Stimulated activated CD4-positive, alpha-beta T cell treated with anti-CD3 and anti-CD28 coated beads, Interleukin-2, amount 100 ng/mL, for 48 hours (primary cell): ENCODE data around the gene SEMA5B.

Source experiments
- DNase-seq, 2 donors: peaks; one replicate each; pipeline ENCODE4 v3.0.0-alpha.2; 2020

SEMA5B gene

GRCh38 chr3:122967356-122967755 lies 60.2 kb downstream of the SEMA5B start:
- no peak for DNase-seq

GRCh38 chr3:122966045-122966444 lies 61.5 kb downstream of the SEMA5B start:
- no peak for DNase-seq

DNA sequence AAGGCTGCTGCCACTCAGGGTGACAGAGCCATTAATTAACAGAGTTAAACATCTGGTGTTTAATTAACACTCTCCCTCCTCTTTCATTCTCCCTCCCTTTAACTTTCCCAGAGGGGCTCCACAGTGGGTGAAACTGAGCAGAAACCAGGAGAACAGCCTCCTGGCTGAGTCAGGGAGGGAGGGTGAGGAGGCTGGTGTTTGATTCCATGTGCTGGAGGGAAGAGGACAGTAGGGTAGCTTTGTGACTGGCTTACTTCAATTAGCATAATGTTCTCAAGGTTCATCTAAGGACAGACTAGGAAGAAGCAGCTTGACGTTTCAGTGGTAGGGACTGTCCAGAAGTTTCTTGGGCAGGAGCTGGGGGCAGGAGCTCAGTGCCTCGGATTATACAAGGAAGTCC lies 62.8 kb downstream of the SEMA5B start:
- DNase-seq = no peak

GRCh38 chr3:122962149-122962548 lies 65.4 kb downstream of the SEMA5B start:
- no peak for DNase-seq

DNA sequence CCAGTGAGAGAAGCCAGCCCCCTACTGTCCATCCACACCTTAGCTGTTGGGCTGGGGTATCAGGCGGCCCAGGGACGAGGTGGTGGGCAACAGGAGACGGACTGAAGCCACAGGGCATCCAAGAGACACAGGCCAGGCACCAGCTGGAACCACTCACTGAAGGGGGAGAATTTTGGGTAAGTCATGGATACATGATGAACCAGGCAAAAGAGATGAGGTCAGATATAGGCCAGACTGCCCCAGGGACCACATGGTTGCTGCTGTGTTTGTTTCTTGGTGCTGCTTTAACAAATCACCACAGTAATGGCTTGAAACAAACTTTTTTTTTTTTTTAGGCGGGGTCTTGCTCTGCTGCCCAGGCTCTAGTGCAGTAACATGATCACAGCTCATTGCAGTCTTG lies 66.4 kb downstream of the SEMA5B start:
- DNase-seq = no peak

- DNase-seq = no peak
Observed at GRCh38 chr3:122960652-122961051, 66.9 kb downstream of the SEMA5B start.

DNA sequence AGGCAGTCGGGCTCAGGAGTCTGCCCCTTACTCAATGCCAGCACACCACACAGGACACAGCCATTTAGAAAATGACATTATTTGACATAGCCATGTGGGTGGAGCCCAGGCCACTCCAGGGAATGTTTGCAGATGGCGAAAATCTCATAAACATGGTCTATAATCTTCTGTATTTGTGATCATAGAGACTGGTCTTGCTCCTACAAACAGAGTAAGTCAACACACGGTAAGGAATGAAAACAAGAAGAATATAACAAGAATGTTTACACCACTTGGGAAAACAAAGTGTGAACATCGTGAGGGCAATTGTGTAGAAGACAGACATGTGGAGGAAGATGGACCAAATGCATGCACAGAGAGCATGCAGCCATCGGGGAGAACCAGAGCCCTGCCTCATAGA lies 68.2 kb downstream of the SEMA5B start:
- no peak for DNase-seq

DNA sequence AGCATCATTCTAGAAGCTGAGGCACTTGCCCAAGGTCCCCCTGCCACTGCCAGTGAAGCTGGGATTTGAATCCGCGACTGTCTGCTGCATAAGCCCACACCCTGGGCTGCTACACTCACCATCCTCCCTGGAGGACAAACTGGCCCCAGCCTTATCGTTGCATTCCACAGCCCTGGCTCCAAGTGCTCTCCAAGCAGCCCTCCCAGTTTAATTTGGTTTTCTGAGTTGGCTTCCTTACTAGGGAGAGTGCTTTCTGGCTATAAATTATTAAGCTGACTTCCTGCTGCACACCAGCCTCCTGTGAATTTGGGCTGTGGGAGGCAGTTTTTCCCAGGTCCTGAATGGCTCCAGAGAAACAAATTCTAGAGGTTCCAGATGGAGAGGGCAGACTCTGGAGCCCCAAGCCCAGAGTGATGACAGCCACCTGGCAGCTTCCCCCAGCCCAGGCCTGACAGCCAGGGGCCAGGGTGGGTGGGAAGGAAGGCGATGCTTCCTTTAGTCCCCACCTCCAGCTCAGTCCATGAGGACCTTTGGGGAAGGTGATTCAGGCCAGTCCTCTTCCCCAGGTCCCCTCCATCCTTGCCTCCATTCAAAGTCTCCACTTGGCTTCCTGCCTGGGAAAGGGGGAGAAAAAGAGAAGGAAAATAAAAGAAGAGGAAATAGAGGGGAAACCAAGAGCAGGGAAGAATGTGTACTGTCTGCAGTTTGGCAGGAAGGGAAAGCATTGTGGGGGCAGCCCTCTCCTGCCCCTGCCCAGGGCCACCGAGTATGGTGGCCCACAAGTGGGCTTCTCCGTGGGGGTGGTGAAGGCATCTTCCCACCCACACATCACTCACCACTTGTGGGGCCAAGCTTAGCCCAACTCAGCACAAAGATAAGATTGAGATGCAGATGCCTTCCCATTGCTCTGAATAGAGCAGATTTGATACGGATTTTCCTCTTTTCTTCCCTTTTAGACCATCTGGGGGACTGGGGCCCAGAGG lies 69.6 kb downstream of the SEMA5B start:
- DNase-seq = no peak

- DNase-seq = no peak
Observed at GRCh38 chr3:122956693-122957455, 70.7 kb downstream of the SEMA5B start.

DNA sequence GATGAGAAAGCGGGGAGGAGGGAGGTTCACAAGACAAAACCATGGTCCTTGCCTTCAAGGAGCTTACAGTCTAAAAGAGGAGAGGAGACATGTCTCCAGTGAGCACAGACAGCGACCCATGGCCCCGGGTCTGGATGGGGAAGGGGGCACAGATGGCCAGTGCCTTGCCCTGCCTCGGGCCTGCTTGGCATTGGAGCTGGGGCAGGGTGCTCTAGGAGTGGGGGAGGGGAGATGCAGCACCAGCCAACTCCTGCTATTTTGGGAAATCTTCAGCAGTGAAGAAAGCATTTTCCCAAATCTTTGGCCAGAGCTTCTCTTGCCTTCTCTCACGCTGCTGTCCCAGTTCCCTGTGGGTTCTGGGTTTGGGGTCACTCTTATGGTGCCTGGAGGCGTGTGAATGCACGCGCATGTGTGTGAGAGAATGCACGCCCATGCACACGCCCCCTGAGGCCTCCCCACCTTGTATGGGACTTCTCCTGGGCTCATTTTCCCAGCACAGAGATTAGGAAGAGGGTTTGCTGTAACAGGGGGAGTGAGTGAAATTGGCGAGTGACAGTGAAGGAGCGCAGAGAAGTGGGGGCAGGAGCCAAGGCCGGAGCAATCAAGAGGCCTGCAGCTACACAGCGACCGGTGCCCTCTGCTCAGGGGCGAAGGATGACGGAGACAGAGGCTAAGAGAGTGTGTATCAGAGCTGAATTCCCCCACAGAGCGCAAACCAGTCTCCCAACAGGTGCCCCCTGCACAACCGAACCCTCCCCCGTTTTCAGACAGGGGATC lies 71.5 kb downstream of the SEMA5B start:
- no peak for DNase-seq

DNA sequence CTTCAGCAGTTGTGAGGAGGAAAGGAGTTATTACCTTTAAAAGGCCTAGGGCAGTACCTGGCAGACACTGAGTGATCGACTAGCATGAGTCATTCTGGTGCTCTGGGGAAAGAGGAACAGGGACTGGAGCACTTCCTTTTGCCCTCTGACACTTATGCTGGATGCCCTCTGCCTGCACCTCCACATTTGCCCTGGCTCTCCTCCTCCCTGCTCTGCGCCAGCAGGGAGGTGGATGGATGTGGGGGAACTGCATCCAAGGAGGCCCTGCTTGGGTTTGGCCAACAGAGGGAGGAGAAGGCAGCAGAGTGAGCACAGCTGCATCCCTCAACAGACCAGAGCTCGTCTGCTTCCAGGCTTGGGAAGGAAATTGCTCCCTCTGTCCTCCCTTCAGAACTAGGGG lies 75.0 kb downstream of the SEMA5B start:
- DNase-seq = no peak

DNA sequence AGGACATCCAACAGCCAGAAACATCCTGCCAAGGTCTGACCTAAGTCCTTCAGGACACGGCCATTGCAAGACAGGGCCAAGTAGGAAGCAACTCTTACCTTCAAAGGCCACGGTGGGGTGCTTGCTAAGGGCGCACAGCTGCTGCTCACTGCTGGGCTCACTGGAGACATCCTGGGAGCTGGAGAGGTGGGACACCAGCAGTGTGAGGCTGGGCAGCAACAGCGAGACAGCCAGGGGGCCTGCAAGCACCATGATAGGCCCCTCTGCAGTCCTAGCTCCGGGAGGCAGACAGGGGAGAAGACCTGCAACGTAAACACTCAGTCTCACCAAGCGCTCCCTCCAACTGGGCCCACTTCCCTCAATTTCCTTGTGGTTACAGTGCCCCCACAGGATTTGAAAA lies 79.2 kb downstream of the SEMA5B start:
- DNase-seq = no peak

- DNase-seq = no peak
Observed at GRCh38 chr3:122947738-122948137, 79.8 kb downstream of the SEMA5B start.

DNA sequence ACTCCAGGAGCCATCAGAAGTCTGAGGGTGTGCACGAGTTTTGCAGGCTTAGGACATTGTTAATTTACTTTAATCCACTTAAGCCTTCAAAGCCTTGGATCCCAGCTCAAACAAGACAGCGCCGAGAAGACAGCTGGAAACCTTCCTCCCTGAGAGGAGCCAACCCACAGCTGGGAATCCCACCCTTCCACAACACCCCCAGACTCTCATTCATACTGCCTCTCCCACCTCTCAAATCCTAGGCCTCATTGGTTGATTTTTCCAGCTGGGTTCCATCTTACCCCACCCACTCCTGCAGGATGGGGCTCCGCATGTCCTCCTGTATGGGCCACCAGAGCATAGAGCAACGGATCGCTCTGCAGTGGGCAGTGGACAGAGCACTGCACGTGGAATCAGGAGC lies 80.4 kb downstream of the SEMA5B start:
- DNase-seq = no peak

- no peak for DNase-seq
Observed at GRCh38 chr3:122946185-122946584, 81.4 kb downstream of the SEMA5B start.

GRCh38 chr3:122945230-122945629 lies 82.3 kb downstream of the SEMA5B start:
- DNase-seq = no peak

- no peak for DNase-seq
Observed at GRCh38 chr3:122944671-122945161, 82.8 kb downstream of the SEMA5B start.

DNA sequence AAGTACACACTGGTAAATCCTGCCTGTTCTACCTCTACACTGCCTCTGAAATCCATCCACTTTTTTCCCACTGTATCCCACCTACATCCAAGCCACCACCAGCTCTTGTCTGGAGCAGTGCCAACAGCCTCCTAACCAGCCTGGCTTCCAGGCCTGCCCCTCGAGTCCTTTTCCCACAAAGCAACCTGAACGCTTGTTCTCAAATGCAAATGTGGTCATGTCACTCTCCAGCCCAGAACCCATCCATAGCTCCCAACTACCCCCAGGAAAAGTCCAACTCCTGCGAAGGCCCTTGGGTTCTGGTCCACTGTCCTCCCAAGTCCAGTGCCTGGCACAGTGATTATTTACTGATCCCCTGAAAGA lies 83.8 kb downstream of the SEMA5B start:
- no peak for DNase-seq

- peak; percentile 41 to 52 for DNase-seq
Observed at GRCh38 chr3:122942937-122943827, 84.4 kb downstream of the SEMA5B start.

DNA sequence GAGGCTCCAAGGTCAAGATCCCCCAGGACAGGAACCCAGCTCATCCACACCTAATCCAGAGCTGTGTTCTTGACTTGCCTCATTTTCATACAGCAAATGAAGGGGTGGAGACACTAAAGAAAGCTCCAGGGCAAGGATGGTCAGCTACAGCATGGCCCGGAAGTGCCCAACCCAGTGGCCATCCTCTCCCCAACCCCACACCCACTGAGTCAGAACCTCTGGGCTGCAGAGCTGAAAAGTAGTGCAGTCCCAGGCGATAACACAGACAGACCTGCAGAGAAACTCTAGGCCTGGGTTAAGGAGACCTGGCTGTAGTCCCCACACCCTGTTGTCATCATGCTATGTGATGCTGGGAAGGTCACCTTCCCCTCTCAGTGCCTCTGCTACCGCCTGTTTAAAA lies 85.3 kb downstream of the SEMA5B start:
- no peak for DNase-seq

GRCh38 chr3:122941228-122942206 lies 86.0 kb downstream of the SEMA5B start:
- no peak for DNase-seq
